GM18520 (cell line): ENCODE data around the gene ZC3H7A.

Experiments
- ATAC-seq: cut with Tn5 transposase; IDR thresholded peaks from one replicate; pipeline ENCODE4 v1.9.1; 2021; ENCODE audit not compliant: unreplicated experiment

The ZC3H7A gene

DNA sequence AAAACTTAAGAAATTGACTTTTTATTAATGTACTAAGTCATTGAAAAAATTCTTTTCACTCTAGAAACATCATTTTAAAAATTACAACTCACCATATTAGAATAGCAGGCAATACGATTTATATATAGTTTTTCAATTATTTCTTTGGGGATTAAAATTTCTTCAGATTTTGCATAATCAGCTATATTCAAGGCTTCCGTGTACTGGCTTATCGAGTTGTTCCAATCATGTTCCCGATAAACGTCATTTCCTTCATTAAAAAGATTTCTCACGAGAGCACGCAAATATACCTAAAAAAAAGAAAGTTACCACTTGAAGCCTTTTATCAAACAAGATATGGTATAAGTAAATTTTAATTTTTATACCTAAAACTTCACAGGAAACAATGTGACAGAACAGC, 18.0 kb downstream of the ZC3H7A start:
- no peak for ATAC-seq

GRCh38 chr16:11774065-11774626, 22.9 kb downstream of the ZC3H7A start:
- no peak for ATAC-seq

- peak; percentile 37 for ATAC-seq
Observed at GRCh38 chr16:11768849-11769248, 28.2 kb downstream of the ZC3H7A start.

DNA sequence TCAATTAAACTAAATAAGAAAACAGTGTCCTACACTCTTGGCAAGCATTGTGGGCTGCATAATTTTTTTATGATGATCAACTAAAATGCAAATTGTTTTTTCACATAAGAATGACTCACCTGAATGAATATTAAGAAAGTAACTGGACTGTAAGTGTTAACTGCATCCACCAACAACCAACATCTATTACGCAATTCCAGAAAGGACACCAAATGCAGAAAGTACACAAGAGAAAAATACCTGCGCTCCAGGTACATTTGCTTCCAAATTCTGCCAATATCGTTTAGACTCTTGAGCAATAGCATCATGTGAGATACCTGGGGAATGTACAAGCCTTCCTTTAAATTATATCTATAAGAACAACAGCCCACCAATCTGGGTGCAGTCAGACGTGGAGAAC, 34.6 kb downstream of the ZC3H7A start:
- no peak for ATAC-seq

DNA sequence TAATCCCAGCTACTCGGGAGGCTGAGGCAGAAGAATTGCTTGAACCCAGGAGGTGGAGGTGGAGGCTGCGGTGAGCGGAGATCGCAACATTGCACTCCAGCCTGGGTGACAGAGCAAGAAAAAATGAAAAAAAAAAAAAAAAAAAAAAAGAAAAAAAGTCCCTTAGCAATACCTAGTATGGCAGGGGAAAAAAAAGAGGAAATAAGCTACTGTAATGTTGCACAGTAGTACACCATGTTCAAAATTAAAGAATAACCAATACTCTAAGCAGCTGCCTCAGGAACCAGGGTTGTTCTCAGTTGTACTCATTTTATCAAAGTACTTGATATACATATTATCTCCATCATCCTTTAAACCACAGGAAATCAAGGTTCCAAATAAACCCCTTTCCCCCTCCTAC, 37.1 kb downstream of the ZC3H7A start:
- ATAC-seq, result no peak

GRCh38 chr16:11759163-11759834, 37.8 kb downstream of the ZC3H7A start:
- ATAC-seq, result no peak

DNA sequence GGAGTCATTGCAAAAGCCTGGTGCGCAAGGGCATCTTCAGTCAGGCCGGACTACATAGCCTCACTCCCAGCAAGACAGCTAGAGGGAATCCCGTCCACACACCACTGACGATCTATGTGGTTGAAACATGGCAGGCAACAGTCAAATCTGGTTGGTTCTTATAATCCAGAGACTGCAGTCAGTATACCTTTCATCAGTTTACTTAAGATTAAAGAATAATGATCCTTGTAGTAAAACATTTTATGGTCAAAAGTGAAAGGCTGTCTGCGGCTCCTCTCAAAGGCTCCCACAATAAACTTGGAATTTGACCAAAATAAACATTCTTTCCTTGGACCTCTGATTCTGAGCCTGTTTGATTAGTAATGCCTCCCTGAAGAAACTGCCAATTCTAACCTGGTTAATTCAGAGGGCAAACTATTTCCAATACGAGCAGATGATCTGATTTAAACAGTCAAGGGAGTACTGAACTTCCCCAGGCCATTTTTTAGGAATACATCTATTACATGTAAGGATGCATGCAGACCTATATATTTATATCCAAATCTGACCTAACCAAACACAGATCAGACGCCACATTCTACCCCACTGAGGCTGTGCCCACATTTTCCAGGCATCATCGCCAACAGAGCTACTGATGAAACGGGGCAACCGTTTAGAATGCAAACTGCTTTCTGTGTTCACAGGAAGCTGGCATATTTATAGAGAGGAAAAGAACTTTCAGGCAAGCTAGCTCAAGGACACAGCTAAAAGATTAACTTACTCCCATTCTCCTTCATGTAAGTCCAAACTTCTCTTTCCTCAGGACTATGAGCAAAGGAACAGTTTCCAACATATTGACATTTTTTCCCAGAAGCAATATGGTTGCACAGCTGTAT, 39.1 kb downstream of the ZC3H7A start:
- no peak for ATAC-seq

DNA sequence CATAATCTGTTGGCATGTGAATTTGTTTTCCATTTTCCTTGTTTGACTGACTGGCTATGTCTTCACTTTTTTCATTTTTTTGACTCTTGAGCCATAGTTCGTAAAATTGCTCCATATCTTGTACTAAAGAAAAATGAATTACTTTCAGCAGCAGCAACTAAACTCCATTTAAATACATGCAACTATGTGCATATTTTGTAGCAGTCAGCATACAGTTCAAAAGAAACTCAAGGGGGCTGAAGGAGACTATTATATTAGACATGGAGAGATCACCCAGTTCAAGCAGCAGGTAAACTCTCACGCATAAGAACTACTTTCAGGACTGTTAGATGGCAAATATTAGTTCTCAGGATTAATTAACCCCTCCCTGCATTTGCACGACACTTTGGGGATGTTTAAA, 40.8 kb downstream of the ZC3H7A start:
- no peak for ATAC-seq

DNA sequence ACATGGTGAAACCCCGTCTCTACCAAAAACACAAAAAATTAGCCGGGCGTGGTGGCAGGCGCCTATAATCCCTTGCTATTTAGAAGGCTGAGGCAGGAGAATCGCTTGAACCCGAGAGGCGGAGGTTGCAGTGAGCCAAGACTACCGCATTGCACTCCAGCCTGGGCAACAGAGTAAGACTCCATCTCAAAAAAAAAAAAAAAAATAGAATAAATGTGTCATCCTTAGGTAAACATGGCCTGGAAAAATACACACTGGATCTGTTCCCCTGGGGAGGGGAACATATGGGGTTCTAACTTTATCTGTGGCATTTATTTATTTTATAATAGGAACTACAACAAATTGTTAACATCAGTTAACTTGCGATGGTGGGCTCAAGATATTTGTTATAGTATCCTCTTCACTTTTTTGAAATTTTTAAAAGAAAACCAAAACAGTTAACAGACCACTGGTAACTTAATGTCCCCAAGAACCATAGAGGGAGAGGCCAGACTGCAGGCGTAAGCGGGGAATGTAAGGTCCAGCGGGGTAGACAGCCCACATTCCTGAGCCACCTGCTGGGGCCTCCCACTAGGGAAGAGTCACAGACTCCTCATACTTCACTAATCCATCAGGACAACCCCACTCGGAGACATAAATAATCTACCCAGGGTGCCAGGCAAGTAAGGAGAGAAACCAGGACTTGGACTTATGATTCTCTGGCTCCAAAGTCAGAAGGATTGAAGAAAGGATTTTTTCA, 41.9 kb downstream of the ZC3H7A start:
- ATAC-seq, result no peak

GRCh38 chr16:11752856-11753255, 44.2 kb downstream of the ZC3H7A start:
- no peak for ATAC-seq

DNA sequence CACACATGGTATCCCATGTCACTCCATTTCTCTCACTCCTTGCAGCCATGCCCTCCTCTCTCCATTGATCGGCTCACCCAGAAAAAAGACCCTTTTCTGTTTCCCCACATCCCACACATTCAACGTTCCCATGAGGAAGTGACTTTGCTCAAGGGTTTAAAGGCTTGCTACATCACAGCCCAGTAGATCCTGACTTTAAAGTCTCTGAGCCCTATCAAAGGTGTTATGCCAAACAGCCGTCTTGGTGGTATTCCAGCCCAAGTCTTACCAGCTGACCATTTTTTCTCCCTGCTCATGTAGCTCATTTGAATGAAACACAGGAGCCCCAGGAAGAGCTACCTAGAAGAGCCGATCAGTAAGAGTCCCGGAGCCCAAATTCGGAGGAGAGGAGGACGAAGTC, 47.0 kb downstream of the ZC3H7A start:
- ATAC-seq, result no peak

GRCh38 chr16:11748404-11749254, 48.4 kb downstream of the ZC3H7A start:
- ATAC-seq, result no peak

GRCh38 chr16:11747949-11748403, 49.1 kb downstream of the ZC3H7A start:
- no peak for ATAC-seq

DNA sequence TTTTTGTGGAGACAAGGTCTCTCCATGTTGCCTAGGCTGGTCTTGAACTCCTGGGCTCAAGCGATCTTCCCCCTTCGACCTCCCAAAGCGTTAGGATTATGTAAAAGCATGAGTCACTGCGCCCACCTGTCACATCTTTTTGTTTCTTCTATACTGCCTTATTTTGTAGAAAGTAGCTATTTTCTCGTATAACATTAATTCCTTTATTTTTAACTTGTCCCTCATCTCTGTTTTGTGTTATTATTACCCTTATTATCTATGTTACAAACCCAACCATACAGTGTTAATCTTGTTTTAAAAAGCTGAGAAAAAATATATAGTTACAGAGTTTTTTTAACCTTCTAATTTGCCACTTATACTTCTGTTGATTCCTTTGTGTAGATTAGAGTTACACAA, 53.0 kb downstream of the ZC3H7A start:
- no peak for ATAC-seq

DNA sequence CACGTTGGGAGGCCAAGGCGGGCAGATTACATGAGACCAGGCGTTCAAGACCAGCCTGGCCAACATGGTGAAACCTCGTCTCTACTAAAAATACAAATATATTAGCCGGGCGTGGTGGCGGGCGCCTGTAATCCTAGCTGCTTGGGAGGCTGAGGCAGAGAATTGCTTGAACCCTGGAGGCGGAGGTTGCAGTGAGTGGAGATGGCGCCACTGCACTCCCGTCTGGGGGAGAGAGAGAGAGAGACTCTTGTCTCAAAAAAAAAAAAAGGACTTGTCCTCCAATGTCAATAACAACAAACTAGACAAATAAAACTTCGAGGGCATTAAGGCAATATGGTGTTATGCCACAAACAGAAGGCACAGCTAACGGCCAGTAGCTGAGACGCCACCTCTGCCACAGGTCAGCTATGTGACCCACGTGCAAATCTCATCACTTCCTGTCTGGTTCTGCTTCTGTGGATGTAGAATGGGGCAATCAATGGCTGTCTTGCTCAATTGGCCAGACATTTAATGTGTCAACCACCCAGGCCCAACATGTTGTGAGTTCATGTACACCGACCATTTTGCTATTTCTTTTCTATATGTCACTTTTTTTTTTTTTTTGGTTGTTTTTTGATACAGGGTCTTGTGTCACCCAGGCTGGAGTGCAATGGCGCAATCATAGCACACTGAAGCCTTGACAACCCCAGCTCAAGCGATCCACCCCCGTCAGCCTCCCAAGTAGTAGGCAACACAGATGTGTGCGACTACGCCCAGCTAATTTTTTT, 53.6 kb downstream of the ZC3H7A start:
- no peak for ATAC-seq

DNA sequence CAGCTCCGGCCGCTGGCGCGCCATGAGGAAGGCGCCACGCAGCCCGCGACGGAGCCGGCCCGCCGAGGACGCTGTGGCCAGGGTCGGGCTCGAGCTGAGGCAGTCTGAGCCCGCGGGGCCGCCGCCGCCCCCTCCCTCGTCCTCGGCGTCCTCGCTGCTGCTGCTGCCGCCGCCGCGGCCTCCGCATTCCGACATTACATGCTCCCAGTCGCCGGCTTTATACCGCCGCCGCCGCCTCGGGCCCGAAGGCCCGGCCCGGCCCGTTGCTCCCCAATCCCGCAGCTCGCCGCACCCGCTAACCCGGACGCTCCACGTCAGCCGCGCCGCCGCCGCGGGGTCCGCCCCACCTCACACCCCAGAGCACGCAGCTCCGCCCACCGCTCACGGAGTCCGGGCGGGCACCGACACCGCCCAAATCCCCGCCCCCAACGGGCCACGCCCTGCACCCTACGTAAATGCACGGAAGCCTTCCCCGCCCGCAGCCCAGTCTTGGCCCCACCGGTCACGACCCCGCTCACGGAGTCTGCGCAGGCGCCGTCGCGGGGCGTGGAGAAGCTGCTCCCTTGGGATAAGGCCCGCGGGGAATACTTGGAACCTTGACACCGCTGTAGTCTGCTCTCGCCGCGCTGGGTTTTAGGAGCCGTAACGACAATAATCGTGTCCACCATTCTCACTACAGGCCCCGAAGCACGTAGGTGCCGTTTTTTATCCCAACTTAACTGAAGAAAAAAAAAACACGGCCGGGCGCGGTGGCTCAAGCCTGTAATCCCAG, 54.3 kb downstream of the ZC3H7A start, which contains the start of gene TXNDC11:
Gene TXNDC11, minus strand, starts transcription at position 322 of the 772 bp plus-strand sequence. Its CDS starts 127 bp downstream, at position 195.
- peak; percentile 85 for ATAC-seq

DNA sequence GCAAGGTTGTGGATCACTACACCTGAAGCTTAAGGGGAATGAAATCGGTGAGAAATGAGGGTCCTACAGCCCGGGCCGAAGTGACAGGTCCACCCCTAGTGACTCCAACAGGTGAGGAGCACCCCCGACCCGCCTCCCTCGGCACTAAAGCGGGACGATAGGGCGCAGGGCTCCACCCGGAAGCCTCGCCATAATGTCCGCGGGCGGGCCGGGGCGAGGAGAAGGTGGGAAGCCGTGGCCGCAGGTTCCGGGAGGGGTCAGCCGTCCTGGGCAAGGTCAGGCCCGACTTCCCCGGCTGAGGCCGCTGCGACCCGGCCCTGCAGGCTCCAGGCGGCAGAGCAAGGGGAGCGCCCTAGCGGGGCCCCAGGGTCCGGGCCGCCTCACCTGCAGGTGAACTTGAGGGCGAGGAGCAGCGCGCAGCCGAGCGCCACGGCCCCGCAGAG, 54.9 kb downstream of the ZC3H7A start:
- no peak for ATAC-seq

- ATAC-seq, result no peak
Observed at GRCh38 chr16:11740567-11740966, 56.5 kb downstream of the ZC3H7A start.
